ACC112 (cell line): Measurements from ENCODE around the gene SPTB.
A peak's percentile ranks its signal among the peaks of the same experiment; 100 is the strongest.

Experiments
- H2AFZ ChIP-seq: fragments of 200-600 bp; sonication (generic); one replicate; pipeline ENCODE4 v1.6.0; 2017; ENCODE audit warnings: antibody characterized with exemption, low read length; ENCODE audit not compliant: unreplicated experiment
- H3K27ac ChIP-seq: fragments of 200-600 bp; sonication (generic); 2 replicates; pipeline ENCODE4 v1.5.1; 2014; ENCODE audit warnings: low read depth, mild to moderate bottlenecking, antibody characterized with exemption, low read length, moderate library complexity
- H3K27me3 ChIP-seq: fragments of 200-600 bp; sonication (generic); 2 replicates; pipeline ENCODE4 v1.6.1; 2014; ENCODE audit warnings: mild to moderate bottlenecking, antibody characterized with exemption, low read length, moderate library complexity, mixed read lengths; ENCODE audit not compliant: insufficient read depth
- H3K36me3 ChIP-seq: fragments of 200-600 bp; sonication (generic); 2 replicates; pipeline ENCODE4 v1.6.1; 2016; ENCODE audit warnings: mild to moderate bottlenecking, antibody characterized with exemption, low read length, moderate library complexity, mixed read lengths; ENCODE audit not compliant: insufficient read depth
- H3K4me1 ChIP-seq: fragments of 200-600 bp; sonication (generic); one replicate; pipeline ENCODE4 v1.6.1; 2016; ENCODE audit warnings: low read length, mixed read lengths; ENCODE audit not compliant: insufficient read depth, unreplicated experiment, control insufficient read depth
- H3K4me3 ChIP-seq: fragments of 200-600 bp; sonication (generic); 2 replicates; pipeline ENCODE4 v1.5.1; 2014; ENCODE audit warnings: mild to moderate bottlenecking, low read depth, low read length
- H3K79me2 ChIP-seq: fragments of 200-600 bp; sonication (generic); one replicate; pipeline ENCODE4 v1.6.0; 2016; ENCODE audit warnings: low read length; ENCODE audit not compliant: control insufficient read depth, unreplicated experiment, insufficient read depth

The SPTB gene

DNA sequence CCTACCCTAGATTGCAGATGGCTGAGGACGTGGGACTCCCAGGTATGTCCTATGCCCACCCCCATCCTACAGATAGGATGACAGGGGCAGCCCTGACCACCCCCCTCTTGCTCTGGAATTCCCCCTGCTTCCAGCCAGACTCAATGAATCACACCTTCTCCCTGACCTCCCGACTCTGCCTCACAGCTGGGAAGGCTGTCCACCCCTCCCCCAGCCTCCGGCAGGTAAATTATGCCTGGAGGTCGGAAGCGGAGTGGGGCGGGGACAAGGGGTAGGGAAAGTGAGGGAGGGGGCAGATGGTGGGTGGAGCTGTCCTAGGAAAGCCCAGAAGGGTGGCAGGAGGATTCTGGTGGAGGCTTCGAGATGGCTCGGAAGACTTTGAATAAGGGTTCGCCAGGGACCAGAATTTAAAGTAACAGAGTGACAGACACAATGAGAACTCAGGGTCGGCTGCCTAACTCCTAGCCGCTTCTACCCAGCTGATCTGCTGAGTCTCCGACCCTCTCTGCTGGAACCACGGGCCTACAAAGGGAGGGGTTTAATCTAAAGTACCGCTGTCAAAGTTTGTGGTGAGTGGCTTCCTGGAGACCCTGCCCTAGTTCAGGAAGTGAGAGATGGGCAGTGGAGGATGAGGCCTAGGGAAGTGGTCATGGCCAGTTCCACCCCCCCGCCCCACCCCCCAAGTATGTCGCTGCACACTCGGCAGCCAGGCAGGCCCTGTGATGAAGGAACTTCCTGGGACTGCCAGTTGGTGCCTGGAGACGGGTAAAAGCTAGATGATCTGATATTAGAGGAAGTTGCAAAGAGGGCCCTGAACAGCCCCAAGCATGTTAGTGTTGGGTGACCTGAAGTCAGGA is 171.3 kb downstream of the SPTB start:
- peaks cover 11% of the 10 kb centered on the region for H3K4me1 ChIP-seq
- no peak overlapping the region for H2AFZ ChIP-seq
- H3K36me3 ChIP-seq, result no peaks in the 10 kb centered on the region
- peaks cover 5% of the 10 kb centered on the region for H3K27me3 ChIP-seq
- H3K79me2 ChIP-seq, result no peaks in the 10 kb centered on the region
- no peak overlapping the region for H3K4me3 ChIP-seq
- H3K27ac ChIP-seq, result no peak overlapping the region

DNA sequence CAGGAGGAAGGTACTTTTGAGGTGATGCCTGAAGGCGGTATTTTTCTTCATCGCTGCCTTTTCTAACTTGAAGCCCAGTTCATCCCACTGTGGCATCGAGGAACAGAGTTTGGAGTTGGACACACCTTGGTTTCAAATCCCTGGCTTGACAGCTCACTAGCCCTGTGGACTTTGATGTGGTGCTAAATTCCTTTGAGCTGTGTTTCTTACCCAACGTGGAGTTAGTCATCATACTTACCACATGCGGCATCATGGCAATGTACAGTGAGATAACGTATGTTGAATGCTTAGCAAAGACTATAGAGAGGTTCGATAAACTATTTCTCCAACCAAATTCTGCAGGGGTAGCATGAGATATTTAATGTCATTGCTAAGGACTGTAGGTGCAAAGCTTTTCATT is 172.0 kb downstream of the SPTB start:
- H3K4me3 ChIP-seq, result no peak overlapping the region
- no peak overlapping the region for H3K27ac ChIP-seq
- H3K27me3 ChIP-seq, result peaks cover 13% of the 10 kb centered on the region
- H3K4me1 ChIP-seq, result peaks cover 11% of the 10 kb centered on the region
- H3K36me3 ChIP-seq, result no peaks in the 10 kb centered on the region
- no peaks in the 10 kb centered on the region for H3K79me2 ChIP-seq
- no peak overlapping the region for H2AFZ ChIP-seq

DNA sequence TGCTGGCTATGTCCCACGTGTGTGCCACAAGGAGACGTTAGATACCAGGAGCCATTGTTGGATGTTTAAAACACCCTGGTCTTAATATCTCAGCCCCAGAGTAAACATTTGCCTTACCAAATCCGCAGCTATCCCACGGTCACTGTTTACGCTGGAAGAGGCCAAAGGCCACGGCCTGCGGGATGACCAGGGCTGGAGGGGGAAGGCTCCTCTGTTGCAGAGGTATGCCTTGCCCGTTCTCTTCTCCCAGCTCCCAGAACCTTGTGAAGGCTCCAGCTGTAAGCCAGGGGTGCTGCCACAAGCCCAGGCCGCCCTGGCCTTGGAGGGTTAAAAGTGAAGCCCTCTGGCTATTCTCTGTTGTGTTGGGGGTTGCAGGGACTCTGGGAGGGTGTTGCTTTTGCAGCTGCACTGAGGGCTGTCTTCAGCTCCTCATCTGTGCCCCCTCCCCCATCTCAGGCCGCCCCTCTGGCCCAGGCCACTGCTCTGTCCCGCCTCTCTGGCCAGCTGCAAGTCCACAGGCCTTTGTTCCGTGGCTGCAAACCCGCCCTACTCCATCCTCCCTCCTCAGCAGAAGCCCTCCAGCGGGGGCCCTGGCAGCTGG is 173.0 kb downstream of the SPTB start:
- Histone ChIP-seq H3K4me3 (no peak overlapping the region), H3K27ac (no peak overlapping the region), H3K36me3 (no peaks in the 10 kb centered on the region), H3K4me1 (peaks cover 11% of the 10 kb centered on the region), H2AFZ (no peak overlapping the region), H3K27me3 (peaks cover 21% of the 10 kb centered on the region), H3K79me2 (no peaks in the 10 kb centered on the region)

DNA sequence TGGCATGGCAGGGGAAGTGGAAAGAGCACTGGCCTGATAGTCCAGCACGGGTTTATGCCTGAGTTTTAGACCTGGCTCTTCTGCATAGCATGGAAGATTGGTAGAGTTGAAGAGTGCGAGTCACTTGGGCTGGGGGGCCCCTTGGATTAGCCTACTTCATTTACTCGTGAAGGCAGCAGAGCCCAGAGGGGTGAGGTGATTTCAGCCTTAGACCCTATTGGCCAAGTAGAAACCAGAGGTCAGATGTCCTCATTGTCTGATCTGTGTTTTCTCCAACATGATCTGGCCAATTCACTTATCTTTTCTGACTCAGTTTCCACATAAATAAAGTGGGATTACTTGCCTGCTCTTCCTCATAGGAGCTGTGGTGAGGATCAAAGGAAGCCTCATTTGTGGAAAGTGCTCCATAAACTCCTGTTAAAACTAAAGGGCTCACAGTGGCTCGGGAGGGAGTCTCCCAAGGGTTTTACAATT is 173.6 kb downstream of the SPTB start:
- H3K4me1 ChIP-seq, result peaks cover 11% of the 10 kb centered on the region
- no peak overlapping the region for H3K4me3 ChIP-seq
- peaks cover 26% of the 10 kb centered on the region for H3K27me3 ChIP-seq
- no peak overlapping the region for H3K27ac ChIP-seq
- H2AFZ ChIP-seq, result no peak overlapping the region
- no peaks in the 10 kb centered on the region for H3K36me3 ChIP-seq
- no peaks in the 10 kb centered on the region for H3K79me2 ChIP-seq

DNA sequence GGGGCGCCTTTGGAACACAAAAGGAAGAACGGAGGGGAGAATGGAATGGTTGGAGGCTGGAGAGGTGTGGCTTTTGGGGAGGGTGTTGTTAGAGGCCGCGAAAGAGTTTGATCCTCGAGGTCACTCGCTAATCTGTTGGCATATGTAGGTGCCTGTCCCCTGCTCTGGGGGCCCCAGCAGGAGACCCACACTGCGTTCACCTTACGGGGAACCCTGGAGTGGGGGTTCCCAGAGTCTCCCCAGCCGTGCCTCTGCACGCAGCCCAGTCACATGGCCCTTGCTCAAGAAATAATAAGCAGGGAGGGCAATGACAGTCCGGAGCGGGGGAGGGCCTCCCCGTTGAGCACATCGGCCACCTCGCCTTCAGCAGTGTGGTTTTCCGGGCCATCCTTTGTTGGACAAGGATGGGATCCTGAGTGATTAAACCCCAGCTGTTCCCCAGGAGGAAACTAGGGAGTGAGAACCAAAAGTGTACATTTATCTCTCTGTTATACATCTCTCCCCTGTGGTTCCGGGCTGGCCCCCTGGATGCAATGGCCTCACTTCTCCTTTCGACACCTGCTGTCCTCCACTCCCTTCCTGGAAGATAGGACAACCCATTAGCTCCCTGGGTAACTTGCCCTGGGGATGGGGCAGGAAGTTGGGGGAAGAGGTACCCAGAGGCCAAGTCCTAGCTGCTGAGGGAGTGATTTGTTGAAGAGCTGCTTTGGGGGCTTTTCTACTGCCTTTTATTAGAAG is 174.2 kb downstream of the SPTB start:
- peak overlapping the region; percentile 88 for H3K4me3 ChIP-seq
- H3K27me3 ChIP-seq, result peaks cover 32% of the 10 kb centered on the region
- no peaks in the 10 kb centered on the region for H3K36me3 ChIP-seq
- no peak overlapping the region for H2AFZ ChIP-seq
- peaks cover 11% of the 10 kb centered on the region for H3K4me1 ChIP-seq
- H3K79me2 ChIP-seq, result no peaks in the 10 kb centered on the region
- H3K27ac ChIP-seq, result no peak overlapping the region

DNA sequence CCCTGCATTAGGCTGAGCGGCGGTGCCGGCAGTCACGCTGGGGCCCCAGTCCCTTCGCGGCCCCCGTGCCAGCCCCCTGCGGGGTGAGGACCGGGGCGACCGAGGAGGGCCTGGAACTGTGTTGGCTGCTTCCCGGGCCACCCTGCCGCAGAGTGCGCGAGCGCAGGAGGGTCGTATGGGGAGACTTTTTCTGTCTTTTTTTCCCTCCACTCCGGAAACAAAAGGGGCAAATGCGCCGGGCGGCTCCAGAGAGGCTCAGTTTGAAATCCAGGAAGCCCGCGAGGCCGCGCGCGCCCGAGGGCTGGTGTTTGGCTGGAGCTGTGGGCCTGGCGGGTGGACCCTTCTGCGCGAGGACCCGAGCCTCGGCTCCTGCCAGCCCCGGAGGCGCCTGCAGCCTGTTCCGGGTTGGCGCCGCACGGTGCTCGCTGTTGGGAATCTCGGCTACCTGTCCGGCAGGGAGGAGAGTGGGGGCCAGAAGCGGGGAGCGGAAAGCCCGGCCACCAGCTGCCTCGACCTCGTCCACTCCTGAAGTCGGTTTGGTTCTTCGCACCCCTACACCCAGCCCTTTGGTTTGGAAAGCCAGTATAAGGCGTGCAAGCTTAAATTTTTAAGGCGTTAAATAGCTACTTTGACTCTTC is 174.8 kb downstream of the SPTB start:
- Histone ChIP-seq H3K4me1 (peaks cover 11% of the 10 kb centered on the region), H2AFZ (peak overlapping the region; percentile 85), H3K4me3 (peak overlapping the region; percentile 88)

DNA sequence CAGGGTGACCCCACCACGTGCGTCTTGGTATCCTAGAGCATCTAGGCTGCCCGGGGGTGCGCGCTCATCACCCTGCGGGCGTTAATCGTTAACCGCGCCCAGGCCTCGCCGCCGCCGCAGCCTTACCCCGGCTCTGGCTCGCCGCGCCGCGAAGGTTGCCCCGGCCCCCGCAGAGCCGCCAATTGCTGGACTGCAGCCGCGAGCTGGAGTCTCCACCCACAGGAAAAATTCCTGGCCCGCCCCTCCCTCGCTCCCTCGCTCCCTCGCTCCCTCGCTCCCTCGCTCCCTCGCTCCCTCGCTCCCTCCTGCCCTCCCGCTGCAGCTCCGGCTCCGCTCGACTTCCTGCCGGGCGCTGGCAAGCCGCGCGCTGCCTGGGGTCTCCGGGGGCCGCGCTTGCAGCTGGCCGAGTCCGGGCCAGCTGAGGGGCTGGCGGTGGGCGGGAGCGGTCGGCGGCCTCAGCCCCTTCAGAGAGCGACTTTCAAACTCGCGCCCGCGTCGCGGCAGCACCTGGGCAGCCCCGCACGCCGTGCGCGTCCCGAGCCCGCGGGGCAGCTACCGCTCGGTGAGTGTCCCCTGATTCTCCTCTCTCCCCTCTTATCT is 175.5 kb downstream of the SPTB start, which contains the start of gene PLEKHG3:
TSS of gene PLEKHG3 (plus strand) at position 282 of the 600 bp plus-strand sequence. CDS start 23,208 bp downstream, outside the sequence.
- H2AFZ ChIP-seq, result peak within 1 kb of the TSS; percentile 85
- H3K4me1 ChIP-seq, result peaks cover 11% of the 10 kb centered on the region
- H3K27me3 ChIP-seq, result peaks cover 40% of the 10 kb centered on the region
- no peaks in the 10 kb centered on the region for H3K79me2 ChIP-seq
- no peaks in the 10 kb centered on the region for H3K36me3 ChIP-seq
- H3K27ac ChIP-seq, result no peak within 1 kb of the TSS
- H3K4me3 ChIP-seq, result peak within 1 kb of the TSS; percentile 88

More for the DNA sequence above, 174.8 kb downstream of the SPTB start:
- no peak overlapping the region for H3K27ac ChIP-seq
- no peaks in the 10 kb centered on the region for H3K79me2 ChIP-seq
- H3K36me3 ChIP-seq, result no peaks in the 10 kb centered on the region
- peaks cover 36% of the 10 kb centered on the region for H3K27me3 ChIP-seq

DNA sequence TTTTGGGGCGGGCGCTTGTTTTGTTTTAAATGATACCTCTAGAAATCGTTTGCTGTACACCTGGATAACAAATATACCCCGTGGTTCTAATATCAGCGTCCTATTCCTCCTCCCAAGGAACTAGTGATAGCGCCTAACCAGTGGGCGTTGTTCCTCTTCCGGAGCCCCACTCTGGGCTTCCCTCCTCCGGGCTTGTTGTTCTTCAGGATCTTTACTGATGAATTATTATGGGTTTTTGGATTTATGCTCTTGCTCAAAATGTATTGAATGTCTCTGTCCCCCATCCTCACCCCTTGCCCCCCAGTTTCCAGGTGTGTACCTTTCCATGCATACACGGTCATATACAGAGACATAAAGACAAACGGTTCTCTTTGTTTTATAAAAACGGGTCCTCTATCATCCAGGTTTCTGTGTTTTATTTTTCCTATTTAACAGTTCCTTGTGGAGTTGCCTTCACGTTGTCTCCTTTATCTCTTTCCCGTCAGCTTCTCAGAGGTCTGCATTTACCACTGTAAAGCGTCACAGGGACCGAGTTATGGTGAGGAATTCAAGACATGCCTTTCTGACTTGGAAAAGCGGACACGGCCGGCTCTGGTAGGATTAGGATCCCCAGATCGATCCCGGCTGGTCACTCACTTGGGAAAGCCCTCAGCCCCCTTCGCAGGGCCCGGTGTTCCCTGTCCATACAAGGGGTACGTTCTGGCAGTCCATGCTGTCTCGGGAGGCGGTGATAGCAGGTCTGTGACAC is 176.1 kb downstream of the SPTB start:
- peaks cover 11% of the 10 kb centered on the region for H3K4me1 ChIP-seq
- peaks cover 46% of the 10 kb centered on the region for H3K27me3 ChIP-seq
- H2AFZ ChIP-seq, result peak overlapping the region; percentile 85
- H3K79me2 ChIP-seq, result no peaks in the 10 kb centered on the region
- H3K27ac ChIP-seq, result no peak overlapping the region
- H3K36me3 ChIP-seq, result no peaks in the 10 kb centered on the region
- peak overlapping the region; percentile 88 for H3K4me3 ChIP-seq

DNA sequence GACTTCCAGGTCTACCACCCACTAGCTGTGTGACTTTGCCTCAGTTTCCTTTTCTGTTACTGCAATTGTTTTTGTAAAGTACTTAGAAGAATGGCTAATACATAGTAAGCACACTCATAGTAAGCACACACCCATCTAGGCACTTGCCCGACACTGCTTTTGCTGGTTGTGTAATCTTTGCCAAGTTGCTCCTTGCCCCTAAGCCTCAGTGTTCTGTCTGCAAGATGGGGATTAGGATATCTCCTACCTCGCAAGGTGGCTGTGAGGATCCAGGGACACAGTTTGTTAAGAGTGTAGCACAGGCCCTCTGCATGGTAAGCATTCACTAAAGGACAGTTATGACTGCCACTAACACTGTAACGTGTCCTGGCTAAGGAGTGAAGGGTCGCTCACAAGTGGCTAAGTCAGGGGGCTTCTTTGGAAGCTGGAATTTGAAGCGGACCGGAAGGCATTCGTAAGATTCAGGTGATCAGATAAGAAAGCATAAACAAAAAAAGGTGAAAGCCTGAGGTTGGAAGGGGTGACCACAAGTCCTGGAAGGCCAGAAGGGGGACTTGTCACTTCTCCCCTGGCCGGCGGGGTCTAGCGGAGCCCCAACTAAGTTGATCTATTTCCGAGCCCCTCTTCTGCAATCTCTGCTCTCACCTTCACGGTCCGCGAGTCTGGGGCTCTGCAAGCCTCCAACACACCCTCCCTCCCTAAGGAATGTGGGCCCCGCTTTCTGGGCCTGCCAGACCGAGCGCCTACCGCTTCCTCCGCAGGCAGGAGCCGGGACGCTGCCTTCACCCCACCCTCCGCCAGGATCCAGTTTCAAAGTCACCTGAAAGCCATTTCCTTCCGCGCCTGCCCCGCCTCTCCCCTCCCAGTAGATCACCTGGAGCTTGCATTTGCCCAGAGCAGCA is 177.0 kb downstream of the SPTB start:
- H3K27ac ChIP-seq, result no peak overlapping the region
- peaks cover 4% of the 10 kb centered on the region for H3K4me1 ChIP-seq
- peaks cover 53% of the 10 kb centered on the region for H3K27me3 ChIP-seq
- no peaks in the 10 kb centered on the region for H3K79me2 ChIP-seq
- H2AFZ ChIP-seq, result no peak overlapping the region
- no peak overlapping the region for H3K4me3 ChIP-seq
- no peaks in the 10 kb centered on the region for H3K36me3 ChIP-seq
